Loucy (cell line): ENCODE measurements around the gene SSBP3.

Experiments
- EZH2phosphoT487 ChIP-seq: fragments of 200-600 bp; IDR thresholded peaks from 2 replicates; pipeline ENCODE4 v1.6.1; 2018; ENCODE audit warnings: antibody characterized with exemption, mild to moderate bottlenecking, moderate library complexity, borderline replicate concordance
- TF ChIP-seq, protein P1 (sequence below): fragments of 200-600 bp; sonication (generic); conservative IDR thresholded peaks from 2 replicates; pipeline ENCODE4 v1.5.1; 2014; ENCODE audit warnings: mild to moderate bottlenecking, antibody characterized with exemption, low read length

DNA sequence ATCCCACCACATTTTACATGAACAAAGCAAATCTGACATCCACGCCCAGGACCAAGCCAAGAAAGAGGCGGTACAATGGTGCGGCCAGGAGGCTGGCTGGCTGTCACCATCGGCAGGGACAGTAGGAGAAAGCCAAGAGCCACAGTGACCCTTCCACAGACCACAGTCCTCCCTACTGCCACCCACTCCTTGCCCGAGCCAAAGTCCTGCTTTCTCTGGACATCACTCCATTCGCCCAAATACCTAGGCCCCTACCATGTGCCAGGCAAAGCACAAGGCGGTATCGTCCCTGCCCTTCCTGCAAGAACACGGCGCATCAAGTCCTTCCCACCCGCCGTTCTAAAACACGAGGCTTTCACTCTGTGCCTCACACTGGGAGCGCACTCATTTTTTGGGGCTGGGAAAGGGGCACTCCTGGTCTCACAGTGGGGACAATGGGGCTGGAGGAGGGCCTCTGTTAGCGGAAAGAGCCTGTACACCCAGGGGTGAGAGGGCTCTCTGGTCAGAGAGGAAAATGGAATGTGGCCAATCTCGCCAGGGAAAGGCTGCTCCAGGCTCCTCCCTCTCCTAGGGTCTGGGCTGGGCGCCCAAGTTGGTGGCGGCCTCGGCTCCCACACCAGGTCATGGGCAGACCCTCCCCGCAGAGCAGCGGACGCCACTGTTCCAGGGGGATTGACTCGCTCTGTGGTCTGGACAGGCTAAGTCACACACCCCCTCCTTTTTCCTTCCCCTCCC, 26.5 kb downstream of the SSBP3 start:
- TF ChIP-seq, protein P1, sequence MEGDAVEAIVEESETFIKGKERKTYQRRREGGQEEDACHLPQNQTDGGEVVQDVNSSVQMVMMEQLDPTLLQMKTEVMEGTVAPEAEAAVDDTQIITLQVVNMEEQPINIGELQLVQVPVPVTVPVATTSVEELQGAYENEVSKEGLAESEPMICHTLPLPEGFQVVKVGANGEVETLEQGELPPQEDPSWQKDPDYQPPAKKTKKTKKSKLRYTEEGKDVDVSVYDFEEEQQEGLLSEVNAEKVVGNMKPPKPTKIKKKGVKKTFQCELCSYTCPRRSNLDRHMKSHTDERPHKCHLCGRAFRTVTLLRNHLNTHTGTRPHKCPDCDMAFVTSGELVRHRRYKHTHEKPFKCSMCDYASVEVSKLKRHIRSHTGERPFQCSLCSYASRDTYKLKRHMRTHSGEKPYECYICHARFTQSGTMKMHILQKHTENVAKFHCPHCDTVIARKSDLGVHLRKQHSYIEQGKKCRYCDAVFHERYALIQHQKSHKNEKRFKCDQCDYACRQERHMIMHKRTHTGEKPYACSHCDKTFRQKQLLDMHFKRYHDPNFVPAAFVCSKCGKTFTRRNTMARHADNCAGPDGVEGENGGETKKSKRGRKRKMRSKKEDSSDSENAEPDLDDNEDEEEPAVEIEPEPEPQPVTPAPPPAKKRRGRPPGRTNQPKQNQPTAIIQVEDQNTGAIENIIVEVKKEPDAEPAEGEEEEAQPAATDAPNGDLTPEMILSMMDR: no peak
- no peak for TF ChIP-seq EZH2phosphoT487
